ENCODE results near the gene LAMA1.

LAMA1 gene

GRCh38 chr18:6955304-6955703 is 162.3 kb downstream of the LAMA1 start:
- no peaks in the 10 kb centered on the region for H3K9me3 ChIP-seq (ENCODE audit: low read depth, low read length)
- H3K4me3 ChIP-seq = no peak overlapping the region
- no peaks in the 10 kb centered on the region for H3K36me3 ChIP-seq (ENCODE audit: insufficient read depth, low read length)
- no peak overlapping the region for H3K9ac ChIP-seq (ENCODE audit: insufficient read length)
- TF ChIP-seq POLR2AphosphoS5 (IDR thresholded peaks at IDR 0.05; ENCODE audit: borderline replicate concordance, low read depth, low read length) (no peak), FOXP2 (optimal IDR thresholded peaks at IDR 0.05; ENCODE audit: control extremely low read depth, extremely low read length, insufficient read depth) (no peak), EZH2 (IDR thresholded peaks at IDR 0.05) (no peak)
- DNase-seq (ENCODE audit: low read depth, low spot score) = no peak
- H3K27ac ChIP-seq = no peak overlapping the region

DNA sequence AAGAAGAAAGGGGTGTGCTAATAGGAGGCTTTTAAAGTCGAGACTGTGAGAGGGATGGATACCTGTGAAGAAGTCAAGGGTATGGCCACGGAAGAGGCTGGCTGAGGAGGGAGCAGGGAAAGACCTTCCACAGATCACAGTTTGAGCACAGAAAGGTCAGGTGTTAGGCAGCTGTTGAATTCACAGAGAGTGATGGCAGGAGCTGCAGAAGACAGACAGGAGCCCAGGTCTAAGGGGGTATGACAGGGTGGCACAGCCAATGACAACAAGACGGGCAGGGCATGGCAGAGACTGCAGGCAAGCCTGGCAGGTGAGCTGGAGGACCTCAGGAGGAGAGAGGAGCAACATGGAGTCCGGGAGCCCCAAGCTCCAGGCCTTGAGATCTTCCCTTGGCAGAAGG is 163.1 kb downstream of the LAMA1 start:
- Histone ChIP-seq H3K9me3 (ENCODE audit: low read depth, low read length) (no peaks in the 10 kb centered on the region), H3K27ac (no peak overlapping the region), H3K36me3 (ENCODE audit: insufficient read depth, low read length) (no peaks in the 10 kb centered on the region), H3K9ac (ENCODE audit: insufficient read length) (no peak overlapping the region), H3K4me3 (no peak overlapping the region)
- TF ChIP-seq EZH2 (IDR thresholded peaks at IDR 0.05) (no peak), FOXP2 (optimal IDR thresholded peaks at IDR 0.05; ENCODE audit: control extremely low read depth, extremely low read length, insufficient read depth) (no peak), POLR2AphosphoS5 (IDR thresholded peaks at IDR 0.05; ENCODE audit: borderline replicate concordance, low read depth, low read length) (no peak)
- DNase-seq (ENCODE audit: low read depth, low spot score) = no peak

GRCh38 chr18:6951336-6952090 is 166.1 kb downstream of the LAMA1 start:
- TF ChIP-seq EZH2 (IDR thresholded peaks at IDR 0.05) = no peak
- TF ChIP-seq POLR2AphosphoS5 (IDR thresholded peaks at IDR 0.05; ENCODE audit: borderline replicate concordance, low read depth, low read length) = no peak
- no peak for TF ChIP-seq FOXP2 (optimal IDR thresholded peaks at IDR 0.05; ENCODE audit: control extremely low read depth, extremely low read length, insufficient read depth)
- no peaks in the 10 kb centered on the region for H3K9me3 ChIP-seq (ENCODE audit: low read depth, low read length)
- H3K9ac ChIP-seq (ENCODE audit: insufficient read length) = no peak overlapping the region
- H3K36me3 ChIP-seq (ENCODE audit: insufficient read depth, low read length) = no peaks in the 10 kb centered on the region
- no peak for DNase-seq (ENCODE audit: low read depth, low spot score)
- H3K4me3 ChIP-seq = no peak overlapping the region
- H3K27ac ChIP-seq = no peak overlapping the region

DNA sequence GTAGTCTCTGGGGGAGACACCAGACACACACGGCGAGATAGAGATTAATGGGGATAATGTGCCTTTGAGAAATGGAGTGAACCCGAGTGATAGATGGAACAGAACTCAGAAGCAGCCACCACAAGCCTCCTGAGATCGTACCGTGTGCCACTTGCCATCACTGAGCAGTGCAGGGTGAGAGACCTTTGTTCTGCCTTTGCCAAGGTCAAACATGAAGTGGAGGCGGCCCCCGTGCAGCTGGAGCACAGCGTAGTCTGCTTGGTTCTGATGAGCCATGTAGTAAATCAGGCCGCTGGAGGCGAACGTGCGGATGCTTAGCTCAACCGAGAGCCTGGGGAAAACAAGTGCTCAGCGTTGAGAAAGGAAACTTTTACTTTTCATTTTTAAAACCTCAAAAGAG is 167.0 kb downstream of the LAMA1 start:
- DNase-seq (ENCODE audit: low read depth, low spot score) = no peak
- no peaks in the 10 kb centered on the region for H3K36me3 ChIP-seq (ENCODE audit: insufficient read depth, low read length)
- no peaks in the 10 kb centered on the region for H3K9me3 ChIP-seq (ENCODE audit: low read depth, low read length)
- H3K9ac ChIP-seq (ENCODE audit: insufficient read length) = no peak overlapping the region
- H3K27ac ChIP-seq = no peak overlapping the region
- no peak overlapping the region for H3K4me3 ChIP-seq
- no peak for TF ChIP-seq EZH2 (IDR thresholded peaks at IDR 0.05)
- no peak for TF ChIP-seq FOXP2 (optimal IDR thresholded peaks at IDR 0.05; ENCODE audit: control extremely low read depth, extremely low read length, insufficient read depth)
- TF ChIP-seq POLR2AphosphoS5 (IDR thresholded peaks at IDR 0.05; ENCODE audit: borderline replicate concordance, low read depth, low read length) = no peak

DNA sequence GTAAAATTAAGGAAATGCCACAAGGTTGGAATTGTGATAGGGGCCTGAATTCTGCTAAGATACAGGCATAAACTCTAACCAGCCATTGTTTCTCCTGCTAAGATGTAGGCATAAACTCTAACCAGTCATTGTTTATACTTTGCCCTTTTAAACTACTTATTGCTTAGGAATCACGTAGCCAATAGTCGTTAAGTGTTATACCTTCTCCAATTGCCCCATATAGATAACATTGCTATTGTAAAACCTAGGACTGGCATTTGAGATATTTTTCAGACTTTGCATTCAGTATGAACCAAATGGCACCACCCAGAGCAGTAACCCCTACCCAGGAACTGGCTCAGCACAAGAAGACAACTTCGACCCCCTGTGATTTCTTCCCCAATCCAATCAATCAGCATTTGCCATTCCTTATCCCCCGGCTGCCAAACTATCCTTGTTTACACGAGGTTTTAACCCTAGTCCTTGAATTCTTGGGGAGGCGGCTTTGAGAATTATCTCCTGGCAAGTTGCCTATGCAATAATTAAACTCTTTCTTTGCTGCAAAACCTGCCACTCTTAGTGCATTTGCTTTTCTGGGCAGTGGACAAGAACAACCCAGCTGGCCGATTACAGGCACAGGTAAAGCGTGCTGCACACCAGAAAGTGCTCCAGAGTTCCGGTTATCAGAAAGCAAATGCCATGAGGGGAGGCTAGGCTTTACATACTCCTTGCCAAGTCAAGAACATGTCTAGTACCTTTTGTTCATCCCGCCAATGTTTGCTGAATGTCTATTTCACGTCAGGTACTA is 167.6 kb downstream of the LAMA1 start:
- no peaks in the 10 kb centered on the region for H3K36me3 ChIP-seq (ENCODE audit: insufficient read depth, low read length)
- TF ChIP-seq EZH2 (IDR thresholded peaks at IDR 0.05) (no peak), POLR2AphosphoS5 (IDR thresholded peaks at IDR 0.05; ENCODE audit: borderline replicate concordance, low read depth, low read length) (no peak)
- no peak overlapping the region for H3K9ac ChIP-seq (ENCODE audit: insufficient read length)
- DNase-seq (ENCODE audit: low read depth, low spot score) = no peak
- no peaks in the 10 kb centered on the region for H3K9me3 ChIP-seq (ENCODE audit: low read depth, low read length)
- H3K4me3 ChIP-seq = no peak overlapping the region
- H3K27ac ChIP-seq = no peak overlapping the region

- no peaks in the 10 kb centered on the region for H3K9me3 ChIP-seq (ENCODE audit: low read depth, low read length)
- H3K4me3 ChIP-seq = no peak overlapping the region
- DNase-seq (ENCODE audit: low read depth, low spot score) = no peak
- H3K27ac ChIP-seq = no peak overlapping the region
- no peaks in the 10 kb centered on the region for H3K36me3 ChIP-seq (ENCODE audit: insufficient read depth, low read length)
- no peak for TF ChIP-seq FOXP2 (optimal IDR thresholded peaks at IDR 0.05; ENCODE audit: control extremely low read depth, extremely low read length, insufficient read depth)
- TF ChIP-seq EZH2 (IDR thresholded peaks at IDR 0.05) = no peak
- no peak for TF ChIP-seq POLR2AphosphoS5 (IDR thresholded peaks at IDR 0.05; ENCODE audit: borderline replicate concordance, low read depth, low read length)
- no peak overlapping the region for H3K9ac ChIP-seq (ENCODE audit: insufficient read length)
Measured at GRCh38 chr18:6948281-6949055, 169.1 kb downstream of the LAMA1 start.

GRCh38 chr18:6947338-6948030 is 170.1 kb downstream of the LAMA1 start:
- Histone ChIP-seq H3K9ac (ENCODE audit: insufficient read length) (no peak overlapping the region), H3K4me3 (no peak overlapping the region), H3K27ac (no peak overlapping the region), H3K36me3 (ENCODE audit: insufficient read depth, low read length) (no peaks in the 10 kb centered on the region), H3K9me3 (ENCODE audit: low read depth, low read length) (no peaks in the 10 kb centered on the region)
- no peak for DNase-seq (ENCODE audit: low read depth, low spot score)
- TF ChIP-seq FOXP2 (optimal IDR thresholded peaks at IDR 0.05; ENCODE audit: control extremely low read depth, extremely low read length, insufficient read depth) = no peak
- TF ChIP-seq POLR2AphosphoS5 (IDR thresholded peaks at IDR 0.05; ENCODE audit: borderline replicate concordance, low read depth, low read length) = no peak
- TF ChIP-seq EZH2 (IDR thresholded peaks at IDR 0.05) = no peak

DNA sequence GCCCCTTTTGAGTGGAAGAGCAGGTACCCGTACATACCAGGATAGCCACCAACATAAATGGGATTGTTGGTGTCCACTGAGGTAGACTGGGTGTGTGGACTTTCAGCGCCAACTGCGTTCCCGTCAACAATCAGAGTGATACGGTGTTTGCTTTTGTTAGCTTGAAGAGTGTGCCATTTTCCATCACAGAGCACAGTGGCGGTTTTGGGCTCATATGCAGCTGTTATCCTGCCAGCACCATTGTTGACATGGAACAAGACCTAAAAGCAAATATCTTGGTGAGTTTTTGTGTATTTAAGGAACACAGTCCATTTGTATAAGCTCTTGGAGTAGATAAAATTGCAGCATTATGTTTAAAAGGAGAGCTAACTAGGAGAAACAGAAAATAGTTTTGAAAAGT is 174.5 kb downstream of the LAMA1 start:
- H3K4me3 ChIP-seq = no peak overlapping the region
- TF ChIP-seq FOXP2 (optimal IDR thresholded peaks at IDR 0.05; ENCODE audit: control extremely low read depth, extremely low read length, insufficient read depth) (no peak), POLR2AphosphoS5 (IDR thresholded peaks at IDR 0.05; ENCODE audit: borderline replicate concordance, low read depth, low read length) (no peak), EZH2 (IDR thresholded peaks at IDR 0.05) (no peak)
- no peak overlapping the region for H3K9ac ChIP-seq (ENCODE audit: insufficient read length)
- no peak for DNase-seq (ENCODE audit: low read depth, low spot score)
- H3K27ac ChIP-seq = no peak overlapping the region
- H3K36me3 ChIP-seq (ENCODE audit: insufficient read depth, low read length) = no peaks in the 10 kb centered on the region
- H3K9me3 ChIP-seq (ENCODE audit: low read depth, low read length) = no peaks in the 10 kb centered on the region
